ENCODE results near the gene GIGYF2. TPM values are rescaled to one million over a fixed set of nuclear protein-coding genes. Genes with fewer than 3 reads are reported as not detected.

GIGYF2 gene
- polyA plus RNA-seq, 1 of the 3 experiments (the other 2 are of a cell fraction), result 12.8 TPM

GRCh38 chr2:232795920-232796319 is 98.8 kb downstream of the GIGYF2 start:
- Histone ChIP-seq H4K20me1 (ENCODE audit: insufficient read depth) (no peaks in the 10 kb centered on the region), H3K9me3 (no peaks in the 10 kb centered on the region), H3K4me3 (ENCODE audit: low read depth in 2 of 2, low read length in 1 of 2) (no peak overlapping the region), H3K4me2 (no peak overlapping the region), H3K9ac (no peak overlapping the region), H3K9me2 (no peaks in the 10 kb centered on the region), H3K27ac (ENCODE audit: low read depth in 2 of 2, low read length in 1 of 2) (no peak overlapping the region), H3K4me1 (ENCODE audit: control insufficient read depth in 1 of 2, insufficient read depth in 2 of 2, low read depth in 1 of 2, low read length in 1 of 2) (no peaks in the 10 kb centered on the region), H3K36me3 (replicated peaks in 1 of 2; ENCODE audit: control insufficient read depth in 1 of 2, insufficient read depth in 2 of 2, low read length in 1 of 2) (peaks cover 59 to 62% of the 10 kb centered on the region in 2 experiments), H3K27me3 (ENCODE audit: insufficient read depth) (no peaks in the 10 kb centered on the region), H3F3A (replicated peaks; ENCODE audit: insufficient read depth) (no peaks in the 10 kb centered on the region), H3K79me2 (ENCODE audit: insufficient read depth) (no peaks in the 10 kb centered on the region; the same call in none of the 2 replicates), H2AFZ (ENCODE audit: low read depth) (no peak overlapping the region)
- POLR2A ChIA-PET, result no interaction called here
- no peak for DNase-seq
- TF ChIP-seq RFX5 (IDR thresholded peaks at IDR 0.05; ENCODE audit: low read length), result no peak
- TF ChIP-seq, protein P1, sequence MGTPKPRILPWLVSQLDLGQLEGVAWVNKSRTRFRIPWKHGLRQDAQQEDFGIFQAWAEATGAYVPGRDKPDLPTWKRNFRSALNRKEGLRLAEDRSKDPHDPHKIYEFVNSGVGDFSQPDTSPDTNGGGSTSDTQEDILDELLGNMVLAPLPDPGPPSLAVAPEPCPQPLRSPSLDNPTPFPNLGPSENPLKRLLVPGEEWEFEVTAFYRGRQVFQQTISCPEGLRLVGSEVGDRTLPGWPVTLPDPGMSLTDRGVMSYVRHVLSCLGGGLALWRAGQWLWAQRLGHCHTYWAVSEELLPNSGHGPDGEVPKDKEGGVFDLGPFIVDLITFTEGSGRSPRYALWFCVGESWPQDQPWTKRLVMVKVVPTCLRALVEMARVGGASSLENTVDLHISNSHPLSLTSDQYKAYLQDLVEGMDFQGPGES (IDR thresholded peaks at IDR 0.05; ENCODE audit: low read depth, low read length), result no peak
- no peak for TF ChIP-seq FOXM1 (IDR thresholded peaks at IDR 0.05; ENCODE audit: low read depth)
- no peak for TF ChIP-seq RXRA (IDR thresholded peaks at IDR 0.05; ENCODE audit: borderline replicate concordance, low read depth)
- no peak for TF ChIP-seq ELF1 (IDR thresholded peaks at IDR 0.05)
- TF ChIP-seq SIN3A (IDR thresholded peaks at IDR 0.05; ENCODE audit: borderline replicate concordance, low read depth, low read length), result no peak
- TF ChIP-seq USF1 (IDR thresholded peaks at IDR 0.05; ENCODE audit: borderline replicate concordance, low read depth), result no peak
- TF ChIP-seq, protein P2, sequence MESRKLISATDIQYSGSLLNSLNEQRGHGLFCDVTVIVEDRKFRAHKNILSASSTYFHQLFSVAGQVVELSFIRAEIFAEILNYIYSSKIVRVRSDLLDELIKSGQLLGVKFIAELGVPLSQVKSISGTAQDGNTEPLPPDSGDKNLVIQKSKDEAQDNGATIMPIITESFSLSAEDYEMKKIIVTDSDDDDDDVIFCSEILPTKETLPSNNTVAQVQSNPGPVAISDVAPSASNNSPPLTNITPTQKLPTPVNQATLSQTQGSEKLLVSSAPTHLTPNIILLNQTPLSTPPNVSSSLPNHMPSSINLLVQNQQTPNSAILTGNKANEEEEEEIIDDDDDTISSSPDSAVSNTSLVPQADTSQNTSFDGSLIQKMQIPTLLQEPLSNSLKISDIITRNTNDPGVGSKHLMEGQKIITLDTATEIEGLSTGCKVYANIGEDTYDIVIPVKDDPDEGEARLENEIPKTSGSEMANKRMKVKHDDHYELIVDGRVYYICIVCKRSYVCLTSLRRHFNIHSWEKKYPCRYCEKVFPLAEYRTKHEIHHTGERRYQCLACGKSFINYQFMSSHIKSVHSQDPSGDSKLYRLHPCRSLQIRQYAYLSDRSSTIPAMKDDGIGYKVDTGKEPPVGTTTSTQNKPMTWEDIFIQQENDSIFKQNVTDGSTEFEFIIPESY (IDR thresholded peaks at IDR 0.05; ENCODE audit: borderline replicate concordance, low read depth), result no peak
- no peak for TF ChIP-seq MEF2A (IDR thresholded peaks at IDR 0.05; ENCODE audit: borderline replicate concordance, low read depth)
- TF ChIP-seq YY1 (IDR thresholded peaks at IDR 0.05; ENCODE audit: low read depth), result no peak
- TF ChIP-seq POLR2AphosphoS5 (IDR thresholded peaks at IDR 0.05; ENCODE audit: low read depth, low read length), result no peak
- no peak for TF ChIP-seq GATA2 (CRISPR knock-in tag; IDR thresholded peaks at IDR 0.05)
- TF ChIP-seq EP300 (IDR thresholded peaks at IDR 0.05; ENCODE audit: borderline replicate concordance in 1 of 2, low read depth in 1 of 2, low read length in 1 of 2), result no peak
- TF ChIP-seq SMC3 (IDR thresholded peaks at IDR 0.05; ENCODE audit: low read depth, low read length), result no peak
- no peak for TF ChIP-seq RCOR1 (IDR thresholded peaks at IDR 0.05; ENCODE audit: low read length)
- CTCF ChIA-PET, result interaction anchor here (0.7 kb wide), 1 partner anchor 8 kb away, joined by 3 read pairs; no protein-coding TSS in a partner anchor
- 80% methylated on average over 1 of the region's 1 CpG for WGBS (ENCODE audit: low lambda C conversion rate)

DNA sequence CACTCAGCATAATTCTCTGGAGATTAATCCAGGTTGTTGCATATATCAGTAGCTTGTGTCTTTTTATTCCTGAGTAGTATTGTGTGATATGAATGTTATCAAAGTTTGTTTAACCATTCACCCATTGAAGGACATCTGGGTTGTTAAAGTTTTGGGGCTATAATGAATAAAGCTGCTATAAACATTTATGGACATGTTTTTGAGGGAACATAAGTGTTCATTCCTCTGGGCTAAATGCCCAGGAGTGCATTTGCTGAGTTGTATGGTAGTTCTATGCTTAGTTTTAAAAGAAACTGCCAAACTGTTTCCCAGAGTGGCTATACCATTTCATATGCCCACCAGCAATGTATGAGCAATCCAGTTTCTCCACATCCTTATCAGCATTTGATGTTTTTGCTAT is 101.1 kb downstream of the GIGYF2 start:
- Histone ChIP-seq H3F3A (replicated peaks; ENCODE audit: insufficient read depth) (no peaks in the 10 kb centered on the region), H3K9me2 (no peaks in the 10 kb centered on the region), H3K79me2 (ENCODE audit: insufficient read depth) (no peaks in the 10 kb centered on the region; the same call in none of the 2 replicates), H3K9ac (no peak overlapping the region), H2AFZ (ENCODE audit: low read depth) (no peak overlapping the region), H3K9me3 (peaks cover 5% of the 10 kb centered on the region; the same call in 1 of the 2 replicates), H3K36me3 (replicated peaks in 1 of 2; ENCODE audit: control insufficient read depth in 1 of 2, insufficient read depth in 2 of 2, low read length in 1 of 2) (peaks cover 41 to 65% of the 10 kb centered on the region in 2 experiments), H3K4me1 (ENCODE audit: control insufficient read depth in 1 of 2, insufficient read depth in 2 of 2, low read depth in 1 of 2, low read length in 1 of 2) (no peaks in the 10 kb centered on the region), H3K27me3 (ENCODE audit: insufficient read depth) (no peaks in the 10 kb centered on the region), H4K20me1 (ENCODE audit: insufficient read depth) (no peaks in the 10 kb centered on the region), H3K4me3 (ENCODE audit: low read depth in 2 of 2, low read length in 1 of 2) (no peak overlapping the region), H3K4me2 (no peak overlapping the region), H3K27ac (ENCODE audit: low read depth in 2 of 2, low read length in 1 of 2) (no peak overlapping the region)
- CTCF ChIA-PET, result interaction anchor here (1.3 kb wide), 1 partner anchor 20 kb away, joined by 3 read pairs; no protein-coding TSS in a partner anchor
- TF ChIP-seq GATA2 (CRISPR knock-in tag; IDR thresholded peaks at IDR 0.05) (no peak), GABPA (IDR thresholded peaks at IDR 0.05; ENCODE audit: low read depth) (no peak), FOXJ3 (CRISPR knock-in tag; IDR thresholded peaks at IDR 0.05) (no peak), SMC3 (IDR thresholded peaks at IDR 0.05; ENCODE audit: low read depth, low read length) (no peak)
- POLR2A ChIA-PET, result no interaction called here
- no peak for DNase-seq
